A673 (cell line): ENCODE results near the gene PDZD8. TPM values are rescaled to one million over a fixed set of nuclear protein-coding genes. Genes with fewer than 3 reads are reported as not detected.

ENCODE experiments used
- BruUV-seq: library from RNA; stranded (reverse); fragments of 400-500 nt; replicated peaks from 2 replicates; lab custom pipeline; 2021; lab: Mats Ljungman, UMichigan
- CTCF ChIA-PET: fragments of 300-600 bp; sonication (Branson Sonifier 250); formaldehyde crosslinking; loops from one replicate; lab custom pipeline; 2022; ENCODE audit warnings: antibody characterized with exemption; lab: Charles Lee
- POLR2A ChIA-PET: fragments of 300-600 bp; sonication (Branson Sonifier 250); formaldehyde crosslinking; loops from one replicate; lab custom pipeline; 2022; ENCODE audit warnings: antibody characterized with exemption; ENCODE audit not compliant: low non-redundant PET; lab: Charles Lee
- DNase-seq: peaks from one replicate; pipeline ENCODE4 v3.0.0-alpha.2; 2015; ENCODE audit warnings: low spot score
- H3K27ac ChIP-seq: fragments of 200-600 bp; sonication (generic); 2 replicates; pipeline ENCODE4 v1.5.1; 2016; ENCODE audit warnings: mixed run types, low read depth, mild to moderate bottlenecking, mixed read lengths, antibody characterized with exemption, low read length; ENCODE audit not compliant: poor library complexity, severe bottlenecking
- H3K27me3 ChIP-seq: fragments of 200-600 bp; sonication (generic); replicated peaks from 2 replicates; pipeline ENCODE4 v1.6.1; 2017; ENCODE audit warnings: mixed run types, low read depth, mild to moderate bottlenecking, mixed read lengths, antibody characterized with exemption, low read length; ENCODE audit not compliant: insufficient read depth, poor library complexity
- H3K36me3 ChIP-seq: fragments of 200-600 bp; sonication (generic); 2 replicates; pipeline ENCODE4 v1.6.1; 2016; ENCODE audit warnings: mixed run types, mild to moderate bottlenecking, mixed read lengths, antibody characterized with exemption, low read length; ENCODE audit not compliant: insufficient read depth, poor library complexity, severe bottlenecking
- H3K4me1 ChIP-seq: fragments of 200-600 bp; sonication (generic); 2 replicates; pipeline ENCODE4 v1.6.1; 2017; ENCODE audit warnings: mixed run types, mild to moderate bottlenecking, mixed read lengths, antibody characterized with exemption, low read length; ENCODE audit not compliant: insufficient read depth, poor library complexity, severe bottlenecking
- H3K4me3 ChIP-seq: fragments of 200-600 bp; sonication (generic); 2 replicates; pipeline ENCODE4 v1.5.1; 2016; ENCODE audit warnings: low read depth, mixed run types, mild to moderate bottlenecking, mixed read lengths, low read length; ENCODE audit not compliant: poor library complexity, severe bottlenecking
- H3K9me3 ChIP-seq: fragments of 200-600 bp; sonication (generic); 2 replicates; pipeline ENCODE4 v1.6.1; 2016; ENCODE audit warnings: mixed run types, low read depth, mild to moderate bottlenecking, mixed read lengths, antibody characterized with exemption, low read length; ENCODE audit not compliant: poor library complexity, severe bottlenecking
- CTCF ChIP-seq: fragments of 300-800, 200-600 bp; sonication (generic); conservative IDR thresholded peaks from 2 replicates; pipeline ENCODE4 v1.5.1; 2017; ENCODE audit warnings: low read depth, mild to moderate bottlenecking, antibody characterized with exemption, low read length, moderate library complexity, mixed read lengths
- EZH2 ChIP-seq: fragments of 200-600 bp; sonication (generic); IDR thresholded peaks from 2 replicates; pipeline ENCODE4 v1.6.1; 2017; ENCODE audit warnings: borderline replicate concordance, low read depth, mild to moderate bottlenecking, mixed read lengths, antibody characterized with exemption, low read length; ENCODE audit not compliant: poor library complexity, severe bottlenecking
- intact Hi-C: fragments of 100-400 bp; cut with micrococcal nuclease; formaldehyde crosslinking; loops from one replicate; pipeline ENCODE4 v1.10.0; 2022; ENCODE audit not compliant: unreplicated experiment
- total RNA-seq: library from RNA; stranded (reverse); gene quantifications from 2 replicates; pipeline ENCODE4 v1.2.3, GENCODE V29; 2021

The PDZD8 gene
- total RNA-seq, 1 experiment from 2014 or later, result 29.5 TPM

DNA sequence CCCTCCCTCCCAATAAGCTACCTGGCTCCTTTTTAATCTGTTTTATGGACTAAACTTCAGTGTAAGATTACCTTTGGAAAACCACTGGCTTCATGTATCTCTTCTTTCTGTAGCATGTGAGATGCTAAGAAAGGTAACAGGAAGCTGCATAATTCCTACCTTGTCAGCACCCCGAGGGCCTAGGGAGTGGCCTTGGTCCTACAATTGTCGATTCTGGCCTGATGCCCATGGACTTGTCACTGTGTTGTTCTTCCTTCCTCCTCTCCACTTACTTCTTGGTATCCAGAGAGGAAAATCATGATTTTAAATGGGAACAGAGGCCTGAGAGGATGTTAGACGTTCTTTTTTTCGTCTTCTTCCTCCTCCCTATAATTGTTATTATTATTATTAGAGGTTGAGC lies 42.9 kb upstream of the PDZD8 start:
- ChIA-PET POLR2A (no interaction called here), CTCF (no interaction called here)
- Histone ChIP-seq H3K4me3 (no peak overlapping the region), H3K36me3 (no peaks in the 10 kb centered on the region), H3K4me1 (no peaks in the 10 kb centered on the region), H3K27ac (no peak overlapping the region), H3K27me3 (no peaks in the 10 kb centered on the region), H3K9me3 (no peaks in the 10 kb centered on the region)
- TF ChIP-seq EZH2 (no peak), CTCF (no peak)
- intact Hi-C loops, result no loop called here
- no peak for DNase-seq
- no TSS peak for BruUV-seq

- no peaks in the 10 kb centered on the region for H3K36me3 ChIP-seq
- ChIA-PET POLR2A (no interaction called here), CTCF (no interaction called here)
- H3K4me1 ChIP-seq, result no peaks in the 10 kb centered on the region
- DNase-seq, result no peak
- no TSS peak for BruUV-seq
- no peak overlapping the region for H3K27ac ChIP-seq
- TF ChIP-seq EZH2, result no peak
- TF ChIP-seq CTCF, result no peak
- no peaks in the 10 kb centered on the region for H3K9me3 ChIP-seq
- intact Hi-C loops, result no loop called here
- peaks cover 8% of the 10 kb centered on the region for H3K27me3 ChIP-seq
- H3K4me3 ChIP-seq, result no peak overlapping the region
These were observed 42.0 kb upstream of the PDZD8 start for GRCh38 chr10:117417196-117417595.

- H3K27ac ChIP-seq, result no peak overlapping the region
- no peak overlapping the region for H3K4me3 ChIP-seq
- H3K9me3 ChIP-seq, result no peaks in the 10 kb centered on the region
- no peaks in the 10 kb centered on the region for H3K36me3 ChIP-seq
- DNase-seq, result no peak
- BruUV-seq, result no TSS peak
- H3K27me3 ChIP-seq, result peaks cover 8% of the 10 kb centered on the region
- CTCF ChIA-PET, result no interaction called here
- intact Hi-C loops, result no loop called here
- H3K4me1 ChIP-seq, result no peaks in the 10 kb centered on the region
- no peak for TF ChIP-seq EZH2
- no peak for TF ChIP-seq CTCF
- POLR2A ChIA-PET, result no interaction called here
These were observed 38.8 kb upstream of the PDZD8 start for GRCh38 chr10:117413928-117414618.
